ENCODE data around the gene PEDS1. TPM values are rescaled to one million over a fixed set of nuclear protein-coding genes. Genes with fewer than 3 reads are reported as not detected.
A peak's percentile ranks its signal among the peaks of the same experiment; 100 is the strongest.

Gene PEDS1
- total and polyA plus RNA-seq, 2 of the 13 experiments (the other 11 are each of a cell fraction or from before 2014, with no cell fraction given) = 30.5 to 93.9 TPM

- TF ChIP-seq PCBP2 (optimal IDR thresholded peaks at IDR 0.05; ENCODE audit: low read depth, low read length, poor library complexity, severe bottlenecking) = no peak
- peak; percentile 80 for TF ChIP-seq ZNF563 (CRISPR knock-in tag; IDR thresholded peaks at IDR 0.05)
- TF ChIP-seq ZNF879 (CRISPR knock-in tag; IDR thresholded peaks at IDR 0.05) = no peak
- 0 out of 2 replicates have a peak, but pooled peaks have one; percentile 66 for TF ChIP-seq TEF (CRISPR knock-in tag; IDR thresholded peaks at IDR 0.05)
- TF ChIP-seq MLXIP (CRISPR knock-in tag; IDR thresholded peaks at IDR 0.05; ENCODE audit: borderline replicate concordance) = peak; percentile 31; the same call in 1 of the 2 replicates
- TF ChIP-seq MIER2 (CRISPR knock-in tag; IDR thresholded peaks at IDR 0.05) = peak; percentile 25; the same call in 1 of the 2 replicates
- TF ChIP-seq PPARG (CRISPR knock-in tag; conservative IDR thresholded peaks at IDR 0.05) = peak; percentile 46; the same call in 1 of the 2 replicates
- TF ChIP-seq ZNF550 (CRISPR knock-in tag; IDR thresholded peaks at IDR 0.05; ENCODE audit: borderline replicate concordance) = peak; percentile 94; the same call in 1 of the 2 replicates
- no peak for TF ChIP-seq ZNF703 (CRISPR knock-in tag; IDR thresholded peaks at IDR 0.05; ENCODE audit: borderline replicate concordance)
- peak; percentile 36 for TF ChIP-seq ZBTB2 (CRISPR knock-in tag; IDR thresholded peaks at IDR 0.05; ENCODE audit: low read depth)
- peak; percentile 90 for TF ChIP-seq TARDBP (CRISPR knock-in tag; IDR thresholded peaks at IDR 0.05)
- no peak for TF ChIP-seq TRAFD1 (CRISPR knock-in tag; IDR thresholded peaks at IDR 0.05; ENCODE audit: borderline replicate concordance)
- no peak for TF ChIP-seq RAD51 (IDR thresholded peaks at IDR 0.05; ENCODE audit: borderline replicate concordance)
- TF ChIP-seq ZNF431 (CRISPR knock-in tag; IDR thresholded peaks at IDR 0.05; ENCODE audit: borderline replicate concordance, low read depth) = peak; percentile 80
- peak; percentile 82 for TF ChIP-seq NR2C2 (CRISPR knock-in tag; IDR thresholded peaks at IDR 0.05; ENCODE audit: borderline replicate concordance)
- TF ChIP-seq PHF20 (CRISPR knock-in tag; IDR thresholded peaks at IDR 0.05) = peak; percentile 71; the same call in 1 of the 2 replicates
Observed at GRCh38 chr20:50172347-50173013, 19.0 kb upstream of the PEDS1 start (continued).

Measured in HepG2 (cell line).